ENCODE results near the gene LARP7. TPM values are rescaled to one million over a fixed set of nuclear protein-coding genes. Genes with fewer than 3 reads are reported as not detected.

Gene LARP7
- total RNA-seq (ENCODE audit: low replicate concordance): 88.7 and 154 TPM in 2 replicates

- Histone ChIP-seq H3K4me3 (peak within 1 kb of the TSS; percentile 93), H3K27ac (peak within 1 kb of the TSS; percentile 94), H3K4me1 (peaks cover 24% of the 10 kb centered on the region), H4K20me1 (ENCODE audit: low read depth) (no peaks in the 10 kb centered on the region), H3K4me2 (peak within 1 kb of the TSS; percentile 99), H3K36me3 (peaks cover 8% of the 10 kb centered on the region), H3K27me3 (no peaks in the 10 kb centered on the region), H3F3A (ENCODE audit: low read depth) (peaks cover 75% of the 10 kb centered on the region), H3K9ac (peak within 1 kb of the TSS; percentile 86), H2AFZ (replicated peaks) (peak within 1 kb of the TSS; percentile 92), H3K79me2 (ENCODE audit: low read depth) (peaks cover 93% of the 10 kb centered on the region), H3K9me3 (ENCODE audit: low read depth) (no peaks in the 10 kb centered on the region)
- TF ChIP-seq CTCF (IDR thresholded peaks at IDR 0.05) (peak; percentile 82), EZH2phosphoT487 (IDR thresholded peaks at IDR 0.05) (no peak)
- Mint-ChIP-seq H3K27ac (no peak within 1 kb of the TSS), H3K9me3 (no peaks in the 10 kb centered on the region), H3K36me3 (peaks cover 2% of the 10 kb centered on the region), H3K27me3 (ENCODE audit: insufficient read depth, low read depth) (peaks cover 2% of the 10 kb centered on the region), H3K4me1 (peaks cover 8% of the 10 kb centered on the region), H3K4me3 (no peak within 1 kb of the TSS)
- DNase-seq (ENCODE audit: low spot score): peak; percentile 99
Observed at GRCh38 chr4:112636688-112637551, at the start of gene LARP7, which contains the start of gene ZGRF1. LARP7 (plus strand) TSS chr4:112637143; CDS start chr4:112644670, 7,527 bp downstream. ZGRF1 (minus strand) TSS chr4:112636909; CDS start chr4:112633176, 3,733 bp downstream.

- H3K36me3 Mint-ChIP-seq: peaks cover 7% of the 10 kb centered on the region
- no peak for DNase-seq (ENCODE audit: low spot score)
- Histone ChIP-seq H3K79me2 (ENCODE audit: low read depth) (no peaks in the 10 kb centered on the region), H3K27ac (no peak overlapping the region), H4K20me1 (ENCODE audit: low read depth) (no peaks in the 10 kb centered on the region), H3K4me1 (no peaks in the 10 kb centered on the region), H3K4me2 (no peak overlapping the region), H2AFZ (replicated peaks) (no peak overlapping the region), H3K36me3 (peaks cover 15% of the 10 kb centered on the region), H3K9me3 (ENCODE audit: low read depth) (no peaks in the 10 kb centered on the region), H3K4me3 (no peak overlapping the region), H3K9ac (no peak overlapping the region), H3K27me3 (no peaks in the 10 kb centered on the region), H3F3A (ENCODE audit: low read depth) (peaks cover 5% of the 10 kb centered on the region)
- H3K4me1 Mint-ChIP-seq: no peaks in the 10 kb centered on the region
- no peak overlapping the region for H3K4me3 Mint-ChIP-seq
- H3K27me3 Mint-ChIP-seq (ENCODE audit: insufficient read depth, low read depth): peaks cover 2% of the 10 kb centered on the region
- TF ChIP-seq EZH2 (IDR thresholded peaks at IDR 0.05) (no peak), EZH2phosphoT487 (IDR thresholded peaks at IDR 0.05) (no peak)
- no peaks in the 10 kb centered on the region for H3K9me3 Mint-ChIP-seq
- no peak overlapping the region for H3K27ac Mint-ChIP-seq
Observed at GRCh38 chr4:112589206-112589605, 47.7 kb upstream of the LARP7 start.

GRCh38 chr4:112591593-112591992, 45.4 kb upstream of the LARP7 start:
- Mint-ChIP-seq H3K4me1 (no peaks in the 10 kb centered on the region), H3K9me3 (no peaks in the 10 kb centered on the region), H3K27ac (no peak overlapping the region), H3K27me3 (ENCODE audit: insufficient read depth, low read depth) (peaks cover 2% of the 10 kb centered on the region), H3K4me3 (no peak overlapping the region), H3K36me3 (peaks cover 9% of the 10 kb centered on the region)
- no peak overlapping the region for H3K9ac ChIP-seq
- H4K20me1 ChIP-seq (ENCODE audit: low read depth): no peaks in the 10 kb centered on the region
- TF ChIP-seq CTCF (IDR thresholded peaks at IDR 0.05): no peak
- TF ChIP-seq EZH2 (IDR thresholded peaks at IDR 0.05): no peak
- no peak for TF ChIP-seq EZH2phosphoT487 (IDR thresholded peaks at IDR 0.05)
- no peaks in the 10 kb centered on the region for H3K4me1 ChIP-seq
- H3K27ac ChIP-seq: no peak overlapping the region
- H3K79me2 ChIP-seq (ENCODE audit: low read depth): no peaks in the 10 kb centered on the region
- H3K4me3 ChIP-seq: no peak overlapping the region
- no peak overlapping the region for H2AFZ ChIP-seq (replicated peaks)
- peaks cover 3% of the 10 kb centered on the region for H3K36me3 ChIP-seq
- no peak for DNase-seq (ENCODE audit: low spot score)
- H3K27me3 ChIP-seq: no peaks in the 10 kb centered on the region
- H3K9me3 ChIP-seq (ENCODE audit: low read depth): no peaks in the 10 kb centered on the region
- no peak overlapping the region for H3K4me2 ChIP-seq
- H3F3A ChIP-seq (ENCODE audit: low read depth): peaks cover 5% of the 10 kb centered on the region

GRCh38 chr4:112592717-112593116, 44.2 kb upstream of the LARP7 start:
- Histone ChIP-seq H3K27me3 (no peaks in the 10 kb centered on the region), H4K20me1 (ENCODE audit: low read depth) (no peaks in the 10 kb centered on the region), H3K9ac (no peak overlapping the region), H3K4me1 (no peaks in the 10 kb centered on the region), H3K27ac (no peak overlapping the region), H3K9me3 (ENCODE audit: low read depth) (no peaks in the 10 kb centered on the region), H3K4me3 (no peak overlapping the region), H3K79me2 (ENCODE audit: low read depth) (no peaks in the 10 kb centered on the region), H2AFZ (replicated peaks) (no peak overlapping the region), H3F3A (ENCODE audit: low read depth) (peaks cover 5% of the 10 kb centered on the region), H3K36me3 (no peaks in the 10 kb centered on the region), H3K4me2 (no peak overlapping the region)
- TF ChIP-seq CTCF (IDR thresholded peaks at IDR 0.05): no peak
- TF ChIP-seq EZH2phosphoT487 (IDR thresholded peaks at IDR 0.05): no peak
- TF ChIP-seq EZH2 (IDR thresholded peaks at IDR 0.05): no peak
- H3K4me1 Mint-ChIP-seq: no peaks in the 10 kb centered on the region
- H3K27ac Mint-ChIP-seq: no peak overlapping the region
- peaks cover 2% of the 10 kb centered on the region for H3K27me3 Mint-ChIP-seq (ENCODE audit: insufficient read depth, low read depth)
- peaks cover 9% of the 10 kb centered on the region for H3K36me3 Mint-ChIP-seq
- no peaks in the 10 kb centered on the region for H3K9me3 Mint-ChIP-seq
- H3K4me3 Mint-ChIP-seq: no peak overlapping the region
- DNase-seq (ENCODE audit: low spot score): no peak
